Endothelial cell of umbilical vein (primary cell): Measurements from ENCODE around the gene CACNA2D2. TPM values are rescaled to one million over a fixed set of nuclear protein-coding genes. Genes with fewer than 3 reads are reported as not detected.
A peak's percentile ranks its signal among the peaks of the same experiment; 100 is the strongest.

Experiments used
- BruUV-seq: library from RNA; stranded (reverse); fragments of 400-500 nt; replicated peaks from 2 replicates; lab custom pipeline; 2021; lab: Mats Ljungman, UMichigan
- CTCF ChIA-PET: fragments of 300-600, 350-600 bp; sonication (Branson Sonifier 250); formaldehyde crosslinking; loops from one replicate; lab custom pipeline; 2021; ENCODE audit warnings: antibody characterized with exemption, inconsistent platforms; lab: Charles Lee
- POLR2A ChIA-PET: fragments of 300-600, 350-600 bp; sonication (Branson Sonifier 250); formaldehyde crosslinking; loops from one replicate; lab custom pipeline; 2021; ENCODE audit warnings: antibody characterized with exemption, inconsistent platforms; lab: Charles Lee
- DNase-seq: peaks from one replicate; pipeline ENCODE4 v3.0.0-alpha.2; 2011; ENCODE audit warnings: low read depth, low spot score
- FAIRE-seq: peaks from 2 replicates; lab custom pipeline; 2011; peaks lifted over from hg19 to GRCh38; lab: Jason Lieb, UNC
- H2AFZ ChIP-seq: 2 replicates; pipeline ENCODE4 v1.6.0; 2012; ENCODE audit warnings: low read depth, low read length, control low read depth, inconsistent platforms
- H3K27ac ChIP-seq: 2 replicates; pipeline ENCODE4 v1.5.1; 2011; ENCODE audit warnings: low read depth, mild to moderate bottlenecking, control low read depth, low read length, moderate library complexity; ENCODE audit not compliant: insufficient read depth
- H3K27me3 ChIP-seq, 2 experiments: 2 replicates each; pipeline versions ENCODE4 v1.6.0 to v1.6.1; 2011; ENCODE audit warnings: low read length in 2 of 2, mixed read lengths in 1 of 2; ENCODE audit not compliant: control insufficient read depth in 2 of 2, insufficient read depth in 2 of 2
- H3K36me3 ChIP-seq, 2 experiments: 2 replicates in 1 of 2; 3 replicates in 1 of 2; pipeline ENCODE4 v1.5.1; 2011; ENCODE audit warnings: low read length in 2 of 2, mild to moderate bottlenecking in 1 of 2, moderate library complexity in 1 of 2; ENCODE audit not compliant: control insufficient read depth in 2 of 2, insufficient read depth in 2 of 2; ENCODE audit errors: extremely low read depth in 1 of 2
- H3K4me1 ChIP-seq: 3 replicates; pipeline ENCODE4 v1.5.1; 2011; ENCODE audit warnings: mild to moderate bottlenecking, low read length; ENCODE audit not compliant: control insufficient read depth, insufficient read depth; ENCODE audit errors: extremely low read depth
- H3K4me2 ChIP-seq: 2 replicates; pipeline ENCODE4 v1.6.1; 2011; ENCODE audit warnings: low read length, control low read depth, mixed read lengths; ENCODE audit not compliant: insufficient read depth
- H3K4me3 ChIP-seq, 3 experiments: fragments of 200-600 bp in 1 of 3; sonication (generic), shearing (Covaris generic) in 1 of 3; replicated peaks in 1 of 3; 2 replicates each; pipeline ENCODE4 v1.5.1; 2011 to 2016; ENCODE audit warnings: control low read depth in 3 of 3, low read length in 3 of 3, mild to moderate bottlenecking in 2 of 3, inconsistent platforms in 1 of 3, low read depth in 1 of 3, moderate library complexity in 1 of 3; ENCODE audit not compliant: insufficient read depth in 1 of 3
- H3K79me2 ChIP-seq: 2 replicates; pipeline ENCODE4 v1.6.0; 2012; ENCODE audit warnings: low read length, inconsistent platforms; ENCODE audit not compliant: control insufficient read depth, insufficient read depth
- H3K9ac ChIP-seq: replicated peaks from 2 replicates; pipeline ENCODE3; 2011; ENCODE audit warnings: low read length, control low read depth; ENCODE audit not compliant: insufficient read depth; ENCODE audit errors: extremely low read depth
- H3K9me1 ChIP-seq: replicated peaks from 3 replicates; pipeline ENCODE4 v1.6.0; 2011; ENCODE audit warnings: mild to moderate bottlenecking, low read length; ENCODE audit not compliant: control insufficient read depth, insufficient read depth; ENCODE audit errors: extremely low read depth
- H3K9me3 ChIP-seq: replicated peaks from 2 replicates; pipeline ENCODE4 v1.5.1; 2012; ENCODE audit warnings: low read length, inconsistent platforms; ENCODE audit not compliant: control insufficient read depth, insufficient read depth
- H4K20me1 ChIP-seq: replicated peaks from 2 replicates; pipeline ENCODE3; 2011; ENCODE audit warnings: mild to moderate bottlenecking, low read length; ENCODE audit not compliant: control insufficient read depth, insufficient read depth; ENCODE audit errors: extremely low read depth
- EZH2 ChIP-seq: IDR thresholded peaks from 2 replicates; pipeline ENCODE4 v1.6.1; 2012; ENCODE audit warnings: borderline replicate concordance, low read depth, mild to moderate bottlenecking, moderate library complexity, low read length, inconsistent platforms; ENCODE audit not compliant: severe bottlenecking
- FOS ChIP-seq: IDR thresholded peaks from 2 replicates; pipeline ENCODE4 v1.6.1; 2011; ENCODE audit warnings: mild to moderate bottlenecking, low read length, moderate library complexity, borderline replicate concordance; ENCODE audit not compliant: insufficient read depth
- GATA2 ChIP-seq: IDR thresholded peaks from 2 replicates; pipeline ENCODE4 v1.7.0; 2011; ENCODE audit warnings: low read depth, mild to moderate bottlenecking, moderate library complexity, mixed read lengths, low read length; ENCODE audit not compliant: insufficient read length, insufficient read depth
- JUN ChIP-seq: IDR thresholded peaks from 2 replicates; pipeline ENCODE4 v1.6.1; 2011; ENCODE audit warnings: borderline replicate concordance, low read depth; ENCODE audit not compliant: insufficient read length, insufficient read depth
- MYC ChIP-seq: IDR thresholded peaks from one replicate; pipeline ENCODE4 v1.6.1; 2011; ENCODE audit warnings: mild to moderate bottlenecking, low read depth, low read length
- POLR2A ChIP-seq: IDR thresholded peaks from 2 replicates; pipeline ENCODE4 v1.6.1; 2012; ENCODE audit warnings: low read depth, mild to moderate bottlenecking, control low read depth, low read length
- POLR2AphosphoS5 ChIP-seq: IDR thresholded peaks from 2 replicates; pipeline ENCODE4 v1.6.1; 2012; ENCODE audit warnings: low read depth, mild to moderate bottlenecking, control low read depth, low read length, moderate library complexity; ENCODE audit not compliant: insufficient read depth
- dilution Hi-C: fragments of 300-500 bp; cut with MboI; formaldehyde crosslinking; loops from one replicate; pipeline ENCODE4 v1.15.0; 2019; ENCODE audit warnings: low sequenced_read_pairs; ENCODE audit not compliant: extremely low pct_ligation_motif_present
- intact Hi-C: fragments of 100-400 bp; cut with micrococcal nuclease; formaldehyde crosslinking; loops from one replicate; pipeline ENCODE4 v1.10.0; 2022
- polyA plus RNA-seq, 4 experiments: library from polyadenylated mRNA; depleted of rRNA in 3 of 4; stranded (reverse) in 3 of 4; unstranded in 1 of 4; fragments of >200 nt; gene quantifications; 2 replicates each; pipeline versions ENCODE4 v1.2.1 to v1.2.3, GENCODE V29; 2011 to 2012; ENCODE audit warnings: missing spikeins in 1 of 4
- total RNA-seq: library from RNA; stranded (reverse); gene quantifications from 2 replicates; pipeline ENCODE4 v1.2.3, GENCODE V29; 2021
- TF ChIP-seq, protein P1 (sequence below): IDR thresholded peaks from 2 replicates; pipeline ENCODE4 v1.6.1; 2011; ENCODE audit not compliant: insufficient read depth, insufficient read length
- TF ChIP-seq, protein P2 (sequence below), 2 donors: IDR thresholded peaks; 1 replicate in 1 of 2; 2 replicates in 1 of 2; pipeline ENCODE4 v1.5.1; 2011; ENCODE audit warnings: low read length in 2 of 2, mild to moderate bottlenecking in 2 of 2, moderate library complexity in 2 of 2, control low read depth in 1 of 2, inconsistent platforms in 1 of 2, low read depth in 1 of 2; ENCODE audit not compliant: insufficient read depth in 1 of 2; ENCODE audit errors: extremely low read depth in 1 of 2

The CACNA2D2 gene
- total and polyA plus RNA-seq, 2 donors (not counting 3 experiments of a cell fraction or from before 2014, with no cell fraction given): 0.15 TPM; not detected in 1

DNA sequence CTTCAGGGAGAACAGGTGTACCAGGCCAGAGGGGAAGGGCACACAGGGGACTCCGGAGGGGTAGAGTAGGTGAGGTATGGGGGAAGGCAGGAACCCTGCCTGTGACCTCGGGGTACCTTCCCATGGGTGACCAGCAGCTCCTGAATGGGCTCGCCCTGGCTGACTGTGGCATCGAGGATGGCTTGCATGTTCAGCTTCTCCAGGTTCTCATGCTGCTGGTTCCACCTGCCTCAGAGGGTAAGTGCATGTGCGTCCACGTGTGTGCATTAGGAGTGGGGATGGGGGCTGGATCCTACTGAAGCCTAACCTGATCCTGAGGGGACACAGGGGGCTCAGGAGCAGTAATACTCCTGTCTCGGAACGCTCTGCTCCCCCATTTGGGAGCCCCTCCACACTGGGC is 158.4 kb downstream of the CACNA2D2 start:
- intact Hi-C loops: loop anchor here (5.0 kb wide), 1 partner anchor 92 kb away; no protein-coding TSS in a partner anchor

DNA sequence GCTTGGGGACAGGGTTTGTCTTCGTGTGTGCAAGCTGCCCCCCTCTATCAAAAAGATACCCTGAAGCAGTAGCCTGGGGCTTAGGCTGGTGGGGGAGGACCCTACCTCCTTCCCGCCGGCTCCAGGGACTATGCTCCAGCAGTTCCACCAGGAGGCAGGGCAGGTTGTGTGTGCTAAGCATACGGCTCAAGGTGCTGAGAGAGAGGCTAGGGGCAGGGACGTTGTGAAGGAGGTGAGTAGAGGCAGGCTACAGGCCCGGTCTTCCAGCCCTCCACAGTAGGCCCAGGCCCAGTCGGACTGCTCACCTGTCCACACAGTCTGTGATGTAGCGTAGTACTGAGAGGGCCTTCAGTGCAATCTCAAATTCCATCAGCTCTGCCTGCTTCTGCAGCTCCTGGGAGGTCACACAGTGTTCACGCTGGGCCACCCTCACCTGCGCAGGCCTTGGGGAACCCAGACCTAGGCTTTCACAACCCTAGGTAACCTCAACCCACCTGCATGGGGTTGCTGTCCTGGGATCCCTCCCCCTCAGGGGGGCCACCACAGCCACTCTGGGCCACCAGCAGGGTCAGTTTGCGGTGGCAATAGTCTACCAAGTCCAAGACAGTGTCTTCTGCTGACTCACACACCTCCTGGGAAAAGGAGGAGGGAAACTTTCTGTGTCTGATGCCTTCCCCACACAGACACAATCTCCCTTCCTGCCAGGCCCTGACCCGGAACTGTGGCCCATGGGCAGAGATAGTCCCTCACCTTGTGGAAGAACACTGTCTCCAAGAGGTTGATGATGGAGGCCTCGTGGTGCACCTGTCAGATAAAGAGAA is 160.4 kb downstream of the CACNA2D2 start:
- dilution Hi-C loops (no loop called here), intact Hi-C loops (no loop called here)
- no peak for TF ChIP-seq GATA2
- TF ChIP-seq POLR2AphosphoS5: no peak
- no peak for TF ChIP-seq JUN
- TF ChIP-seq EZH2: no peak
- TF ChIP-seq POLR2A: no peak
- no peak for TF ChIP-seq MYC
- no peak for TF ChIP-seq FOS
- TF ChIP-seq, protein P1, sequence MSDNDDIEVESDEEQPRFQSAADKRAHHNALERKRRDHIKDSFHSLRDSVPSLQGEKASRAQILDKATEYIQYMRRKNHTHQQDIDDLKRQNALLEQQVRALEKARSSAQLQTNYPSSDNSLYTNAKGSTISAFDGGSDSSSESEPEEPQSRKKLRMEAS: no peak
- TF ChIP-seq, protein P2, sequence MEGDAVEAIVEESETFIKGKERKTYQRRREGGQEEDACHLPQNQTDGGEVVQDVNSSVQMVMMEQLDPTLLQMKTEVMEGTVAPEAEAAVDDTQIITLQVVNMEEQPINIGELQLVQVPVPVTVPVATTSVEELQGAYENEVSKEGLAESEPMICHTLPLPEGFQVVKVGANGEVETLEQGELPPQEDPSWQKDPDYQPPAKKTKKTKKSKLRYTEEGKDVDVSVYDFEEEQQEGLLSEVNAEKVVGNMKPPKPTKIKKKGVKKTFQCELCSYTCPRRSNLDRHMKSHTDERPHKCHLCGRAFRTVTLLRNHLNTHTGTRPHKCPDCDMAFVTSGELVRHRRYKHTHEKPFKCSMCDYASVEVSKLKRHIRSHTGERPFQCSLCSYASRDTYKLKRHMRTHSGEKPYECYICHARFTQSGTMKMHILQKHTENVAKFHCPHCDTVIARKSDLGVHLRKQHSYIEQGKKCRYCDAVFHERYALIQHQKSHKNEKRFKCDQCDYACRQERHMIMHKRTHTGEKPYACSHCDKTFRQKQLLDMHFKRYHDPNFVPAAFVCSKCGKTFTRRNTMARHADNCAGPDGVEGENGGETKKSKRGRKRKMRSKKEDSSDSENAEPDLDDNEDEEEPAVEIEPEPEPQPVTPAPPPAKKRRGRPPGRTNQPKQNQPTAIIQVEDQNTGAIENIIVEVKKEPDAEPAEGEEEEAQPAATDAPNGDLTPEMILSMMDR (IDR thresholded peaks at IDR 0.05; ENCODE audit: extremely low read depth in 1 of 2, insufficient read depth in 1 of 2, low read depth in 1 of 2, low read length in 2 of 2): no peak
- Histone ChIP-seq H3K36me3 (no peaks in the 10 kb centered on the region), H3K79me2 (no peaks in the 10 kb centered on the region), H3K27me3 (no peaks in the 10 kb centered on the region), H4K20me1 (no peaks in the 10 kb centered on the region), H3K4me3 (no peak overlapping the region), H3K4me2 (no peak overlapping the region), H3K27ac (no peak overlapping the region), H2AFZ (no peak overlapping the region), H3K4me1 (peaks cover 14% of the 10 kb centered on the region), H3K9me3 (no peaks in the 10 kb centered on the region), H3K9ac (no peak overlapping the region), H3K9me1 (no peaks in the 10 kb centered on the region)
- POLR2A ChIA-PET: no interaction called here
- CTCF ChIA-PET: interaction anchor here (1.0 to 1.1 kb wide), 2 partner anchors 199 kb away, joined by 4 to 5 read pairs; no protein-coding TSS in a partner anchor
- FAIRE-seq: no peak
- BruUV-seq: no TSS peak
- no peak for DNase-seq

More for the DNA sequence above, 158.4 kb downstream of the CACNA2D2 start:
- POLR2A ChIA-PET: no interaction called here
- Histone ChIP-seq H3K79me2 (no peaks in the 10 kb centered on the region), H4K20me1 (no peaks in the 10 kb centered on the region), H3K27me3 (no peaks in the 10 kb centered on the region), H3K9ac (no peak overlapping the region), H3K9me1 (no peaks in the 10 kb centered on the region), H3K4me2 (peak overlapping the region; percentile 50), H3K4me1 (peaks cover 17% of the 10 kb centered on the region), H3K4me3 (no peak overlapping the region), H2AFZ (no peak overlapping the region), H3K36me3 (peaks cover 0 to 4% of the 10 kb centered on the region in 2 experiments), H3K9me3 (no peaks in the 10 kb centered on the region), H3K27ac (no peak overlapping the region)
- FAIRE-seq: no peak
- no peak for DNase-seq
- no peak for TF ChIP-seq POLR2AphosphoS5
- no peak for TF ChIP-seq FOS
- BruUV-seq: no TSS peak
- dilution Hi-C loops: no loop called here
- CTCF ChIA-PET: interaction anchor here (0.7 to 7.7 kb wide), 4 partner anchors 9 to 196 kb away, joined by 3 to 165 read pairs (median 4); no protein-coding TSS in a partner anchor
